Stimulated activated naive B cell treated with anti-CD40 and anti-IgM and Interleukin-4, amounts not matched to agents 10 μg/mL and 1 μg/mL and 100 μg/mL, for 72 hours (primary cell): Measurements from ENCODE around the gene EIF3I.

ENCODE experiments used
- ATAC-seq, 2 donors: fragments of 150-1000 bp; cut with Tn5 transposase; replicated peaks; 2 replicates each; pipeline ENCODE4 v1.10.0; 2021; ENCODE audit warnings: moderate library complexity in 1 of 2
- DNase-seq: peaks from one replicate; pipeline ENCODE4 v3.0.0; 2021
- H3K27ac Mint-ChIP-seq: one replicate; pipeline ENCODE4 v1.8.0; 2022; ENCODE audit warnings: mild to moderate bottlenecking, mixed read lengths
- H3K27me3 Mint-ChIP-seq, 2 donors: one replicate each; pipeline ENCODE4 v1.8.0; 2022; ENCODE audit warnings: mixed read lengths in 2 of 2
- H3K36me3 Mint-ChIP-seq, 2 donors: one replicate each; pipeline ENCODE4 v1.8.0; 2022; ENCODE audit warnings: mixed read lengths in 2 of 2, mild to moderate bottlenecking in 1 of 2
- H3K4me1 Mint-ChIP-seq, 2 donors: one replicate each; pipeline ENCODE4 v1.8.0; 2022; ENCODE audit warnings: mixed read lengths in 2 of 2, mild to moderate bottlenecking in 1 of 2
- H3K4me3 Mint-ChIP-seq, 2 donors: one replicate each; pipeline ENCODE4 v1.8.0; 2022; ENCODE audit warnings: mild to moderate bottlenecking in 2 of 2, mixed read lengths in 2 of 2, moderate library complexity in 1 of 2
- H3K9me3 Mint-ChIP-seq, 2 donors: one replicate each; pipeline ENCODE4 v1.8.0; 2022; ENCODE audit warnings: mixed read lengths in 2 of 2, mild to moderate bottlenecking in 1 of 2

Gene EIF3I

GRCh38 chr1:32205401-32206370 is 16.5 kb upstream of the EIF3I start, which contains the start of gene IQCC:
IQCC (plus strand) TSS chr1:32205671; CDS start chr1:32205682, 11 bp downstream.
- ATAC-seq (peak; percentile 57 to 68), DNase-seq (peak; percentile 77)
- H3K4me1 Mint-ChIP-seq: peaks cover 57 to 87% of the 10 kb centered on the region in 2 donors
- H3K27me3 Mint-ChIP-seq: no peaks in the 10 kb centered on the region
- H3K36me3 Mint-ChIP-seq: peaks cover 39 to 69% of the 10 kb centered on the region in 2 donors
- H3K4me3 Mint-ChIP-seq: peak within 1 kb of the TSS; percentile 90 to 94
- no peaks in the 10 kb centered on the region for H3K9me3 Mint-ChIP-seq
- peak within 1 kb of the TSS; percentile 90 for H3K27ac Mint-ChIP-seq

DNA sequence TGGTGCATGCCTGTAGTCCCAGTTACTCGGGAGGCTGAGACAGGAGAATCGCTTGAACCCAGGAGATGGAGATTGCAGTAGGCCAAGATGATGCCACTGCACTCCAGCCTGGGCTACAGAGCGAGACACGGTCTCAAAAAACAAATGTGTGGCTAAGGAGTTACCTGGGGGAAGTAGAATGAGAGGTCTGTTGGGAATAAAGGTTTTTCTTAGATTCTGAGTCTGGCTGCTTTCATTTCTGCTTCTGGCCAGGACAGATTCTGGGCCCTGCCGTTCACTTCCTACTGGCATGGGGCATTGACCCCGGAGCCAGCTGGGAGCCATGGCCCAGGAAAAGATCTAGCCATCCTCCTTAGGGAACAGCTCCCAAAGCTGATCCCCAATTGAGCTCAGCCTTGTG is 13.7 kb upstream of the EIF3I start:
- Mint-ChIP-seq H3K4me3 (no peak overlapping the region), H3K9me3 (no peaks in the 10 kb centered on the region), H3K27ac (peak overlapping the region; percentile 59), H3K36me3 (peaks cover 29 to 66% of the 10 kb centered on the region in 2 donors), H3K4me1 (peaks cover 51 to 84% of the 10 kb centered on the region in 2 donors), H3K27me3 (no peaks in the 10 kb centered on the region)
- DNase-seq (peak; percentile 22), ATAC-seq (peak; percentile 41 to 52)

DNA sequence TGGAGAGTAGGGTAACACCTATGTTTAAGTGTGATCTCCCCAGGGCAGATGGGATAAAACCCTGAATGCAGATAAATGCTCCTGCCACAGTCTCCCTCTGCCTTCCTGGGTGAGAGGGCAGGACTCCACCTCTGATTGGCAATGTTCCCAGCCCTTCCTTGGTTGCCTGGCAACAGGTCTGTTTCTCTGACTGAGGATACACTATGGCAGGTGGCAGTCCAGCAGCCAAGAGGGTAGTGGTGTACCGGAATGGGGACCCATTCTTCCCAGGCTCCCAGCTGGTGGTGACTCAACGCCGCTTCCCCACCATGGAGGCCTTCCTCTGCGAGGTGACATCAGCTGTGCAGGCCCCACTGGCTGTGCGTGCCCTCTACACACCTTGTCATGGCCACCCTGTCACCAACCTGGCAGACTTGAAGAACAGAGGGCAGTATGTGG is 13.3 kb upstream of the EIF3I start, which contains the start of gene DCDC2B:
Gene DCDC2B, plus strand, starts transcription at position 199 of the 438 bp plus-strand sequence. Its CDS starts 5 bp downstream, at position 204.
- ATAC-seq (no peak), DNase-seq (no peak)
- Mint-ChIP-seq H3K27ac (peak within 1 kb of the TSS; percentile 59), H3K27me3 (no peaks in the 10 kb centered on the region), H3K4me3 (peak within 1 kb of the TSS in 1 of 2 donors; percentile 19), H3K4me1 (peaks cover 48 to 80% of the 10 kb centered on the region in 2 donors), H3K36me3 (peaks cover 27 to 61% of the 10 kb centered on the region in 2 donors), H3K9me3 (no peaks in the 10 kb centered on the region)

DNA sequence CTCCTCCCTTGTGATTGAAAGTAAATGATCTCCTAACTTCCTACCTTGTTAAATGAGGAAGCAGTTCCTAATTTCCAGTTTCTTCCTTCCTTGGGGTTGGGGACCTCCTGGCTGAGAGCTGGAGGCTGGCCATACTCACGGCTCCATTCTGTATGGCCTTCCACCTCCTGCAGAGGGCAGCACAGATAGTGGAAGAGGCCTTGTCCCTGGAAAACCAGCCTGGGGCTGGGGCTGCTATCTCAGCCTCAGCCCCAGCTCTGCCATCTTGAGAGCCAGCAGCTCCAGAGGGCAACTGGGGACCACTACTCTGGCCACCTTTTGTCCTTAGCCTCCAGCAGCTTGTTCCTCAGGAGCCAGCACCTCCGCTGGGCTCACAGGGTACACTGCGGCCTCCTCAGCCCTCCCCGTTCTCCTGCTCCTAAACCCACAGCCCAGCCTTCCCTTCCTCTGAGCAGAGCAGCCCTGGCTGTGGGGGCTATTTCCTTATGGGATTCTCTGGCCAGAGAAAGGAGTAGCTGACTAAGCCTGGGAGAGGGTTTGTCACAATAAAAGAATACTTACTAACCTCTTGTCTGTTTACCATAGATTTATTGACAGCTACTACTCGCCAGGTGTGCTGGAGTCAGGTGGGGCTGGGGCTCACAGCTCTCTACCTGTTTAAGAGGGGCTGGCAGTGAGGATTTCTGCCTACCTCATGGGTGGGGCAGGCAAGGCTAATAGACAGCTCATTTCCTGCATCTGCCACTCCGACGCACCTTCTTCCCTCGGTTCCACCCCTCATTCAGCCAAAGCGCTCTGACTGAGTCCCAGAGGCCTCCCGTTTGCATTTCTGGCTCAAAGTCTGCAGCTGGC is 6.4 kb upstream of the EIF3I start:
- H3K36me3 Mint-ChIP-seq: peaks cover 27 to 48% of the 10 kb centered on the region in 2 donors
- peaks cover 25 to 45% of the 10 kb centered on the region in 2 donors for H3K4me1 Mint-ChIP-seq
- H3K4me3 Mint-ChIP-seq: no peak overlapping the region
- H3K27ac Mint-ChIP-seq: peak overlapping the region; percentile 47
- H3K27me3 Mint-ChIP-seq: no peaks in the 10 kb centered on the region
- DNase-seq (no peak), ATAC-seq (peak; percentile 87 to 89)
- no peaks in the 10 kb centered on the region for H3K9me3 Mint-ChIP-seq

GRCh38 chr1:32216566-32216965 is 5.6 kb upstream of the EIF3I start:
- H3K4me3 Mint-ChIP-seq: no peak overlapping the region
- no peaks in the 10 kb centered on the region for H3K9me3 Mint-ChIP-seq
- ATAC-seq: no peak
- no peaks in the 10 kb centered on the region for H3K27me3 Mint-ChIP-seq
- peaks cover 30 to 46% of the 10 kb centered on the region in 2 donors for H3K4me1 Mint-ChIP-seq
- peak overlapping the region; percentile 47 for H3K27ac Mint-ChIP-seq
- DNase-seq: no peak
- peaks cover 27 to 47% of the 10 kb centered on the region in 2 donors for H3K36me3 Mint-ChIP-seq

- H3K4me1 Mint-ChIP-seq: peaks cover 26 to 46% of the 10 kb centered on the region in 2 donors
- no peak for DNase-seq
- no peak overlapping the region for H3K27ac Mint-ChIP-seq
Observed at GRCh38 chr1:32219022-32219421, 3.2 kb upstream of the EIF3I start.

DNA sequence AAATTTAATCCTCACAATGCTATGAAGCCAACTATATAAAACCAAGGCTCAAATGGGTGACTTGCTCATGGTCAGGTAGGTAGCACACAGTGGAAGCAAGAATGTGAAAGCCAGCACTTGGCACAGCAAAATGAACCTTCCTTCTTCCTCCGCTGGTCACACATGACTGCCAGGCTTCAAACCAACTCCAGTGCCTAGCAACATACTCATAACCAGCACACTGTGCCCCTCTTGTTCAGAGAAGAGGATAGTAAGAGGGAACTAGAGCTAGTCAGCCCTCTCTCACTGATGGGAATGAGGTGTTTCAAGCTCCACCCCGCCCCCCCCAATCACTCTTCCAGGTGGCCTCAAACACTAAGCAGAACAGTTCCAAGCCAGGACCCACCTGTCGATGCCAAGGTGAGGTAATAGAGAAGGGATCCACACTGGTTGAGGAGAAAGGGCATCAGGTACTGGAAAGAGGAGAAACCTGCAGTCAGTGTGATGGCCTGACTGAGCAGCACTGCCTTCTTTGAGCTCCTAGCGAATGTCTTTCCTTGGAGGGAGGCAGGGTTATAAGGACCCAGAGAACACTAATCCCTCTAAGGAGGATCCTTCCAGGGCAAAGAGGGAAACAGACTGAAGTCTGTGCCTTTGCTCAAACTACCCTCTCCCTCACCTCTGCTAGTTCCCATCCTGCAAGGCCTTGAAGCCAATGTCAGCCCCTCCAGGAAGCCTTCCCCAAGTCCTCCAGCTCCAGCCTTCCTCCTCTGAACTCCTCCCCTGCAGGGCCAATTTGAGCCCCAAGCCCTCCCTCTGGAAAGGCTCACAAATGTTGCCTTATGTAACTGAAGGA is 1.2 kb upstream of the EIF3I start:
- Mint-ChIP-seq H3K27ac (peak overlapping the region; percentile 69), H3K4me3 (peak overlapping the region; percentile 96 to 99), H3K9me3 (no peaks in the 10 kb centered on the region), H3K4me1 (peaks cover 23 to 41% of the 10 kb centered on the region in 2 donors), H3K27me3 (no peaks in the 10 kb centered on the region), H3K36me3 (peaks cover 26 to 50% of the 10 kb centered on the region in 2 donors)
- peak; percentile 51 to 72 for ATAC-seq
- DNase-seq: no peak

More at GRCh38 chr1:32219022-32219421, 3.2 kb upstream of the EIF3I start:
- ATAC-seq: no peak
- Mint-ChIP-seq H3K27me3 (no peaks in the 10 kb centered on the region), H3K9me3 (no peaks in the 10 kb centered on the region), H3K36me3 (peaks cover 25 to 47% of the 10 kb centered on the region in 2 donors), H3K4me3 (no peak overlapping the region)

GRCh38 chr1:32221581-32221979 is 627 bp upstream of the EIF3I start:
- peaks cover 22 to 39% of the 10 kb centered on the region in 2 donors for H3K4me1 Mint-ChIP-seq
- ATAC-seq (no peak), DNase-seq (no peak)
- H3K27me3 Mint-ChIP-seq: no peaks in the 10 kb centered on the region
- H3K36me3 Mint-ChIP-seq: peaks cover 21 to 48% of the 10 kb centered on the region in 2 donors
- H3K27ac Mint-ChIP-seq: peak overlapping the region; percentile 98
- H3K4me3 Mint-ChIP-seq: peak overlapping the region; percentile 96 to 99
- no peaks in the 10 kb centered on the region for H3K9me3 Mint-ChIP-seq

DNA sequence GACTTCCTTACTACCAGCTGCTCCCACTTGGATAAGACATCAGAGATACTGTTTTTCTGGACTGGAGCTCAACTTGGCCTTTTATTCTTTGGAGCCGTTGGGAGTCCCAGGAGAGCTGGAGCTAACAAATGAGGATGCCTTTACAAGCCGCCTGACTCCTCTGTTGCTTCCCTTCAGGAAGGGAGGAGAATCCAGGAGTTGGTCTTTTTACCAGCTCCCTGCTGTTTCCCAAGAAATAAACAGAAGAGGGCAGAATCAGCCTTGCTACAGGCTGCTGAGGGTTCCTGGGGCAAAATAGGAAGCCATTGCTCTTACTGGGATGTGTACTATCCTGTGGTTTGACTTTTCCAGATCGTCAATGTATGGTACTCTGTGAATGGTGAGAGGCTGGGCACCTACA is 1.5 kb downstream of the EIF3I start:
- Mint-ChIP-seq H3K9me3 (no peaks in the 10 kb centered on the region), H3K4me1 (peaks cover 22 to 39% of the 10 kb centered on the region in 2 donors), H3K27ac (peak overlapping the region; percentile 98), H3K4me3 (peak overlapping the region; percentile 28 to 96), H3K36me3 (peaks cover 22 to 46% of the 10 kb centered on the region in 2 donors), H3K27me3 (no peaks in the 10 kb centered on the region)
- ATAC-seq (no peak), DNase-seq (no peak)

DNA sequence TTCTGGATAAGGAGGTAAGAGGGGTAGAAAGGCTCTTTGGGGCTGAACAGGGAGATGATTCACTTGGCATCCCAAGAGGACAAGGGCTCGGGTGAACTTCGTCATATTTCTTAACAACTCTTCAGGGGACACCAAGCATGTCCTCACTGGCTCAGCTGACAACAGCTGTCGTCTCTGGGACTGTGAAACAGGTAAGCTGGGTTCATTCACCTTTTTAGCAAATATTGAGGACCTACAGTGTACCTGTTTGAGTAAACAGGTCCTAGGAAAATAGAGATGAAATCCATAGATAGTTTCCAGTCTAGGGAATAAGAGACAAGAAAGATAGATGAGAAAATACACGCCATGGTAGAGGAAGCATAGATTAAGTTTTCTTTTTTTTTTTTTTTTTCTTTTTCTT is 2.1 kb downstream of the EIF3I start:
- Mint-ChIP-seq H3K36me3 (peaks cover 25 to 45% of the 10 kb centered on the region in 2 donors), H3K4me3 (peak overlapping the region in 1 of 2 donors; percentile 44), H3K4me1 (peaks cover 22 to 37% of the 10 kb centered on the region in 2 donors), H3K27me3 (no peaks in the 10 kb centered on the region), H3K27ac (peak overlapping the region; percentile 75), H3K9me3 (no peaks in the 10 kb centered on the region)
- ATAC-seq (no peak), DNase-seq (no peak)

DNA sequence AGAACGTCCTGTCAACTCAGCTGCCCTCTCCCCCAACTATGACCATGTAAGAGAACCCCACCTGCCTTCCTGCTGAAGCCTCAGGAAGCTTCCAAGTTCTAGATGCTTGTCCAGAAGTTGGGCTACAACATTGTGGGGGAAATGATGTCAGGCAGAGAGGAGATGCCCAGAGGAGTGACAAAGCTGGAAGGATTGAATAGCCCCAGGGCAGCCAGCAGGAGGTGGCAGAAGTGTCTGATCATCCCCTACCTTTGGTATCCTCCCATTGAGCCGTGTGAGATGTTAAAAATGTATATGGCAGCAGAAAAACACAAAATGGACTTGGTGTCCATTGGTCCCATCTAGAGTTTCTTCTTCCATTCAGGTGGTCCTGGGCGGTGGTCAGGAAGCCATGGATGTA is 6.6 kb downstream of the EIF3I start:
- no peak overlapping the region for H3K4me3 Mint-ChIP-seq
- H3K27me3 Mint-ChIP-seq: no peaks in the 10 kb centered on the region
- no peaks in the 10 kb centered on the region for H3K9me3 Mint-ChIP-seq
- peaks cover 38 to 45% of the 10 kb centered on the region in 2 donors for H3K36me3 Mint-ChIP-seq
- DNase-seq (no peak), ATAC-seq (no peak)
- H3K27ac Mint-ChIP-seq: no peak overlapping the region
- H3K4me1 Mint-ChIP-seq: peaks cover 6 to 7% of the 10 kb centered on the region in 2 donors

- no peak for DNase-seq
- H3K36me3 Mint-ChIP-seq: peaks cover 32 to 41% of the 10 kb centered on the region in 2 donors
- peak in 1 of 2 donors; percentile 10 for ATAC-seq
- H3K27me3 Mint-ChIP-seq: no peaks in the 10 kb centered on the region
- peaks cover 1 to 5% of the 10 kb centered on the region in 2 donors for H3K4me1 Mint-ChIP-seq
- H3K27ac Mint-ChIP-seq: peak overlapping the region; percentile 47
- no peak overlapping the region for H3K4me3 Mint-ChIP-seq
- H3K9me3 Mint-ChIP-seq: no peaks in the 10 kb centered on the region
Observed at GRCh38 chr1:32231843-32232432, 9.7 kb downstream of the EIF3I start.
